Keratinocyte (primary cell): ENCODE data around the gene DUSP22. TPM values are rescaled to one million over a fixed set of nuclear protein-coding genes. Genes with fewer than 3 reads are reported as not detected.

Experiments used
- DNase-seq: peaks from one replicate; pipeline ENCODE4 v3.0.0-alpha.2; 2011; ENCODE audit warnings: low read depth, missing footprints, low spot score
- FAIRE-seq: peaks from 2 replicates; lab custom pipeline; 2011; peaks lifted over from hg19 to GRCh38; lab: Jason Lieb, UNC
- H2AFZ ChIP-seq: 2 replicates; pipeline ENCODE4 v1.6.0; 2012; ENCODE audit warnings: low read length, control low read depth, inconsistent platforms; ENCODE audit not compliant: control insufficient read depth
- H3K27ac ChIP-seq: 2 replicates; pipeline ENCODE4 v1.5.1; 2011; ENCODE audit warnings: low read length; ENCODE audit not compliant: control insufficient read depth, insufficient read depth
- H3K27me3 ChIP-seq: 3 replicates; pipeline ENCODE4 v1.6.0; 2011; ENCODE audit warnings: low read length; ENCODE audit not compliant: control insufficient read depth, insufficient read depth; ENCODE audit errors: extremely low read depth
- H3K36me3 ChIP-seq, 2 experiments: 2 replicates in 1 of 2; 3 replicates in 1 of 2; pipeline ENCODE4 v1.5.1; 2011; ENCODE audit warnings: low read length in 2 of 2, mild to moderate bottlenecking in 1 of 2; ENCODE audit not compliant: control insufficient read depth in 2 of 2, insufficient read depth in 2 of 2; ENCODE audit errors: extremely low read depth in 1 of 2
- H3K4me1 ChIP-seq: 3 replicates; pipeline ENCODE4 v1.5.1; 2011; ENCODE audit warnings: low read length; ENCODE audit not compliant: control insufficient read depth, insufficient read depth; ENCODE audit errors: extremely low read depth
- H3K4me2 ChIP-seq: 3 replicates; pipeline ENCODE4 v1.6.0; 2011; ENCODE audit warnings: low read depth, low read length; ENCODE audit not compliant: control insufficient read depth, insufficient read depth; ENCODE audit errors: extremely low read depth
- H3K4me3 ChIP-seq, 3 experiments: fragments of 200-600 bp in 1 of 3; sonication (generic) in 1 of 3; 2 replicates in 2 of 3; 3 replicates in 1 of 3; pipeline ENCODE4 v1.5.1; 2011 to 2016; ENCODE audit warnings: low read length in 3 of 3, mild to moderate bottlenecking in 3 of 3, control low read depth in 2 of 3, inconsistent platforms in 1 of 3, low read depth in 1 of 3, mixed read lengths in 1 of 3, mixed run types in 1 of 3, moderate library complexity in 1 of 3; ENCODE audit not compliant: control insufficient read depth in 2 of 3, insufficient read depth in 2 of 3; ENCODE audit errors: extremely low read depth in 1 of 3
- H3K79me2 ChIP-seq: 2 replicates; pipeline ENCODE4 v1.6.0; 2012; ENCODE audit warnings: low read length; ENCODE audit not compliant: control insufficient read depth, insufficient read depth
- H3K9ac ChIP-seq: 3 replicates; pipeline ENCODE4 v1.6.0; 2011; ENCODE audit warnings: low read length; ENCODE audit not compliant: control insufficient read depth, insufficient read depth; ENCODE audit errors: extremely low read depth
- H3K9me1 ChIP-seq: 3 replicates; pipeline ENCODE4 v1.6.0; 2011; ENCODE audit warnings: low read length; ENCODE audit not compliant: control insufficient read depth, insufficient read depth; ENCODE audit errors: extremely low read depth
- H3K9me3 ChIP-seq: 2 replicates; pipeline ENCODE4 v1.5.1; 2012; ENCODE audit warnings: low read depth, low read length; ENCODE audit not compliant: control insufficient read depth
- H4K20me1 ChIP-seq: 3 replicates; pipeline ENCODE4 v1.6.0; 2011; ENCODE audit warnings: low read length; ENCODE audit not compliant: control insufficient read depth, insufficient read depth; ENCODE audit errors: extremely low read depth
- CTCF ChIP-seq, 3 experiments: IDR thresholded peaks in 1 of 3; conservative IDR thresholded peaks in 1 of 3; optimal IDR thresholded peaks in 1 of 3; 2 replicates in 2 of 3; 3 replicates in 1 of 3; pipeline versions ENCODE3 to v1.5.1; 2011; ENCODE audit warnings: low read length in 3 of 3, mild to moderate bottlenecking in 3 of 3, moderate library complexity in 2 of 3, control low read depth in 1 of 3, inconsistent platforms in 1 of 3; ENCODE audit not compliant: insufficient read depth in 2 of 3; ENCODE audit errors: extremely low read depth in 1 of 3
- EZH2 ChIP-seq: IDR thresholded peaks from one replicate; pipeline ENCODE4 v1.6.1; 2012; ENCODE audit warnings: inconsistent platforms, mild to moderate bottlenecking, low read length, moderate library complexity
- dilution Hi-C: fragments of 300-500 bp; cut with MboI; formaldehyde crosslinking; loops from one replicate; pipeline ENCODE4 v1.7.0; 2020; ENCODE audit warnings: low sequenced_read_pairs; ENCODE audit not compliant: extremely low pct_ligation_motif_present
- polyA plus RNA-seq, 5 experiments: library from polyadenylated mRNA; depleted of rRNA in 3 of 5; stranded (reverse) in 3 of 5; stranded (forward) in 1 of 5; unstranded in 1 of 5; fragments of >200 nt; gene quantifications; 1 replicate in 1 of 5; 2 replicates in 3 of 5; 3 replicates in 1 of 5; pipeline versions ENCODE4 v1.2.1 to v1.2.3, GENCODE V29; 2011 to 2012; ENCODE audit warnings: missing spikeins in 2 of 5, low read depth in 1 of 5, low replicate concordance in 1 of 5

The DUSP22 gene
- polyA plus RNA-seq, 1 donor (not counting 4 experiments of a cell fraction or from before 2014, with no cell fraction given) = 17.3 TPM

DNA sequence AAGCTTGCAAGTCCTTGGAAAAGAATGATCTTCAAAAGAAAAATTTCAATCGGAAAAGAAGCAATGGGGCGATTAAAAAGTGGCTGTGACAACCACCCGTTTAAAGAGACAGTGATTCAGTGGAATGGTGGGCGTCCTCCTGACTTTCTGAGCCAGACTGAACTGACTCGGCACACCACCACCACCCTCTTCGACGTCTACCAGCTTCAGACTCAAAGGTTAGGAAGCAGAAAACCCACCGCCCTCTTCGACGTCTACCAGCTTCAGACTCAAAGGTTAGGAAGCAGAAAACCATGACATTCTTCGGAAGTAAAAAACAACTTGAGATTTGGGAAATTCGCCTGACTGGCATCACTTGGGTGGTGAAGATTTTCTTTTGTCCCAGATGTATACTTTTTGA, 71.0 kb downstream of the DUSP22 start:
- FAIRE-seq (no peak), DNase-seq (no peak)
- no peaks in the 10 kb centered on the region for H3K36me3 ChIP-seq
- no peaks in the 10 kb centered on the region for H3K4me1 ChIP-seq
- H3K9me1 ChIP-seq = no peaks in the 10 kb centered on the region
- no peaks in the 10 kb centered on the region for H3K79me2 ChIP-seq
- no peaks in the 10 kb centered on the region for H3K27me3 ChIP-seq
- TF ChIP-seq EZH2 = no peak
- no peak for TF ChIP-seq CTCF (optimal IDR thresholded peaks at IDR 0.05 in 1 of 3, IDR thresholded peaks at IDR 0.05 in 1 of 3, conservative IDR thresholded peaks at IDR 0.05 in 1 of 3; ENCODE audit: extremely low read depth in 1 of 3, insufficient read depth in 2 of 3, low read length in 3 of 3)
- no peak overlapping the region for H3K4me3 ChIP-seq
- dilution Hi-C loops = no loop called here
- peaks cover 8% of the 10 kb centered on the region for H3K9me3 ChIP-seq
- no peak overlapping the region for H2AFZ ChIP-seq
- no peak overlapping the region for H3K4me2 ChIP-seq
- H3K27ac ChIP-seq = no peak overlapping the region
- no peak overlapping the region for H3K9ac ChIP-seq
- H4K20me1 ChIP-seq = no peaks in the 10 kb centered on the region

- TF ChIP-seq EZH2 (no peak), CTCF (optimal IDR thresholded peaks at IDR 0.05 in 1 of 3, IDR thresholded peaks at IDR 0.05 in 1 of 3, conservative IDR thresholded peaks at IDR 0.05 in 1 of 3; ENCODE audit: extremely low read depth in 1 of 3, insufficient read depth in 2 of 3, low read length in 3 of 3) (no peak)
- DNase-seq (no peak), FAIRE-seq (no peak)
- no peak overlapping the region for H3K4me2 ChIP-seq
- dilution Hi-C loops = no loop called here
- H3K27me3 ChIP-seq = no peaks in the 10 kb centered on the region
- H3K9me3 ChIP-seq = peaks cover 8% of the 10 kb centered on the region
- H4K20me1 ChIP-seq = no peaks in the 10 kb centered on the region
- H3K27ac ChIP-seq = no peak overlapping the region
- H3K36me3 ChIP-seq = no peaks in the 10 kb centered on the region
- no peaks in the 10 kb centered on the region for H3K4me1 ChIP-seq
- H3K79me2 ChIP-seq = no peaks in the 10 kb centered on the region
- no peak overlapping the region for H3K4me3 ChIP-seq
- H3K9me1 ChIP-seq = no peaks in the 10 kb centered on the region
- no peak overlapping the region for H3K9ac ChIP-seq
- no peak overlapping the region for H2AFZ ChIP-seq
These were observed 71.6 kb downstream of the DUSP22 start for GRCh38 chr6:363909-364308.
